ENCODE results near the gene EXOC3L4.

DNA sequence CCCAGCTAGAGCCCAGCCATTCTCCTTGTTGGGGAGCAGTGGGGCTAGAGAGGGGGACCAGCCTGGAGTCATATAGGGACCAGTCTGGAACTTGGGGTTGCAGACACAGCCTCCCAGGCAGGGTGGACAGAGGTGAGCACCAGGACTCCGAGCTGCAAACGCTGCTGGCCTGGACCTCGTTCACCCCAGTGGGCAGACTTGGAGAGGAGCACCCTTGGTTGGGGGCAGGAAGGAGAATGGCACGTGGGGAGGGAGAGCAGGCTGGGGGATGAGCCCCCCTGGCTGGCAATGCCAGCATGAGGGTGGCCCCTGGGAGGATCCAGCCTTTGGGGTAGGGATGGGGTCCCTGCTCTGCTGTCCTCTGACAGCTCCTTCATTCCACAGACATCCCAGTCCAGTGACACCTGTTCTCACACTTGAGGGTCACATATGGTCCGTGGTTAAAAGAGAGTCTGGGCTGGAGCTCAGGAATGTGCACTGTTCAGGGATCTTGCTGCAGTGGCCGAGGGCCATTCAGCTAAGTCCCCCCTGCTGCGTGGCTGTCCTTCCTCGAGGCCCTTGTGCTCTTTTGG is 7.7 kb upstream of the EXOC3L4 start:
- TF ChIP-seq, protein P1, sequence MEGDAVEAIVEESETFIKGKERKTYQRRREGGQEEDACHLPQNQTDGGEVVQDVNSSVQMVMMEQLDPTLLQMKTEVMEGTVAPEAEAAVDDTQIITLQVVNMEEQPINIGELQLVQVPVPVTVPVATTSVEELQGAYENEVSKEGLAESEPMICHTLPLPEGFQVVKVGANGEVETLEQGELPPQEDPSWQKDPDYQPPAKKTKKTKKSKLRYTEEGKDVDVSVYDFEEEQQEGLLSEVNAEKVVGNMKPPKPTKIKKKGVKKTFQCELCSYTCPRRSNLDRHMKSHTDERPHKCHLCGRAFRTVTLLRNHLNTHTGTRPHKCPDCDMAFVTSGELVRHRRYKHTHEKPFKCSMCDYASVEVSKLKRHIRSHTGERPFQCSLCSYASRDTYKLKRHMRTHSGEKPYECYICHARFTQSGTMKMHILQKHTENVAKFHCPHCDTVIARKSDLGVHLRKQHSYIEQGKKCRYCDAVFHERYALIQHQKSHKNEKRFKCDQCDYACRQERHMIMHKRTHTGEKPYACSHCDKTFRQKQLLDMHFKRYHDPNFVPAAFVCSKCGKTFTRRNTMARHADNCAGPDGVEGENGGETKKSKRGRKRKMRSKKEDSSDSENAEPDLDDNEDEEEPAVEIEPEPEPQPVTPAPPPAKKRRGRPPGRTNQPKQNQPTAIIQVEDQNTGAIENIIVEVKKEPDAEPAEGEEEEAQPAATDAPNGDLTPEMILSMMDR (IDR thresholded peaks at IDR 0.05), result no peak
- no peak for TF ChIP-seq FOXS1 (CRISPR knock-in tag; IDR thresholded peaks at IDR 0.05)
- TF ChIP-seq ESRRA (IDR thresholded peaks at IDR 0.05; ENCODE audit: borderline replicate concordance, low read length), result no peak
- TF ChIP-seq, protein P2, sequence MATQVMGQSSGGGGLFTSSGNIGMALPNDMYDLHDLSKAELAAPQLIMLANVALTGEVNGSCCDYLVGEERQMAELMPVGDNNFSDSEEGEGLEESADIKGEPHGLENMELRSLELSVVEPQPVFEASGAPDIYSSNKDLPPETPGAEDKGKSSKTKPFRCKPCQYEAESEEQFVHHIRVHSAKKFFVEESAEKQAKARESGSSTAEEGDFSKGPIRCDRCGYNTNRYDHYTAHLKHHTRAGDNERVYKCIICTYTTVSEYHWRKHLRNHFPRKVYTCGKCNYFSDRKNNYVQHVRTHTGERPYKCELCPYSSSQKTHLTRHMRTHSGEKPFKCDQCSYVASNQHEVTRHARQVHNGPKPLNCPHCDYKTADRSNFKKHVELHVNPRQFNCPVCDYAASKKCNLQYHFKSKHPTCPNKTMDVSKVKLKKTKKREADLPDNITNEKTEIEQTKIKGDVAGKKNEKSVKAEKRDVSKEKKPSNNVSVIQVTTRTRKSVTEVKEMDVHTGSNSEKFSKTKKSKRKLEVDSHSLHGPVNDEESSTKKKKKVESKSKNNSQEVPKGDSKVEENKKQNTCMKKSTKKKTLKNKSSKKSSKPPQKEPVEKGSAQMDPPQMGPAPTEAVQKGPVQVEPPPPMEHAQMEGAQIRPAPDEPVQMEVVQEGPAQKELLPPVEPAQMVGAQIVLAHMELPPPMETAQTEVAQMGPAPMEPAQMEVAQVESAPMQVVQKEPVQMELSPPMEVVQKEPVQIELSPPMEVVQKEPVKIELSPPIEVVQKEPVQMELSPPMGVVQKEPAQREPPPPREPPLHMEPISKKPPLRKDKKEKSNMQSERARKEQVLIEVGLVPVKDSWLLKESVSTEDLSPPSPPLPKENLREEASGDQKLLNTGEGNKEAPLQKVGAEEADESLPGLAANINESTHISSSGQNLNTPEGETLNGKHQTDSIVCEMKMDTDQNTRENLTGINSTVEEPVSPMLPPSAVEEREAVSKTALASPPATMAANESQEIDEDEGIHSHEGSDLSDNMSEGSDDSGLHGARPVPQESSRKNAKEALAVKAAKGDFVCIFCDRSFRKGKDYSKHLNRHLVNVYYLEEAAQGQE (IDR thresholded peaks at IDR 0.05), result no peak
- TF ChIP-seq BHLHE40 (IDR thresholded peaks at IDR 0.05; ENCODE audit: low read depth, low read length), result no peak
- no peak for TF ChIP-seq HDAC2 (IDR thresholded peaks at IDR 0.05)
- TF ChIP-seq EHMT2 (IDR thresholded peaks at IDR 0.05; ENCODE audit: low read depth), result no peak
- TF ChIP-seq RCOR1 (IDR thresholded peaks at IDR 0.05; ENCODE audit: low read depth, low read length), result no peak
- TF ChIP-seq POLR2A (IDR thresholded peaks at IDR 0.05; ENCODE audit: low read length), result no peak
